H7 (cell line): ENCODE measurements around the gene GIPC2. TPM values are rescaled to one million over a fixed set of nuclear protein-coding genes. Genes with fewer than 3 reads are reported as not detected.

Experiments
- DNase-seq: peaks from one replicate; pipeline ENCODE4 v3.0.0; 2012
- H3K27me3 ChIP-seq: 2 replicates; pipeline ENCODE4 v1.6.0; 2011; ENCODE audit warnings: mild to moderate bottlenecking, low read length; ENCODE audit not compliant: control insufficient read depth, insufficient read depth
- H3K36me3 ChIP-seq: replicated peaks from 2 replicates; pipeline ENCODE4 v1.5.1; 2011; ENCODE audit warnings: low read length; ENCODE audit not compliant: control insufficient read depth, insufficient read depth
- H3K4me3 ChIP-seq: 2 replicates; pipeline ENCODE4 v1.5.1; 2011; ENCODE audit warnings: low read depth, mild to moderate bottlenecking, control low read depth, low read length, moderate library complexity; ENCODE audit not compliant: insufficient read depth
- total RNA-seq: library from RNA; depleted of rRNA; stranded (reverse); fragments of >200 nt; shearing (Covaris generic); gene quantifications from 2 replicates; pipeline ENCODE4 v1.2.3, GENCODE V29; 2014; rRNA removed

The GIPC2 gene
- total RNA-seq, 1 experiment from 2014 or later, result 0.07 TPM

DNA sequence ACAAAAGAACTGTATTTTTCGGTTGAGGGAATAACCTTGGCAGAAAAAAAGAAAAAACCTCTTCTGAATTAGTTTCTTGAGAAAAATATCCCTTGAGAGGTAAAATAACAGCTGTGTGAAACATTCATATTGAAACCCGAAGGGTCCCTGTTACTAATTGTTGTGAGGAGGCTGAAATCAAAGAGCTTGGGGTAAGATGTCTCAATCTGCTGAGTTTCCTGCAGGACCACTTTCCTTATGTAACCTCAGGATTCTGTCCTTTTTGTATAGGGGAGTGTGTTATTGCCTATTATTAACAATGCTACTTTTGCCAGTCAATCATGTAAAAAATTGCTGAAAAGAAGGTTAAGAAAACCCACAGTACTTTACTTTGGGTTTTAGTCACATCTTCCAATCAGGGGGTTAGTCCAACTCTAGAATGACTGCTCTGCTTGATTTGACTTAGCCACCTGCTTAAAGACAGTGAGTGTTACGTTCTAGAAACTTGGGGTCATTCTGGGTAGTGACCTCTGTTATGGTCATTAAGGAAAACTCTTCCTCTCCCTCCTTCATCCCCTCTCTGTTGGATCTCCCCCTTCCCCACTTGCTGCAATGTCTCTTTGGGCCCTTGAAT lies 138.8 kb downstream of the GIPC2 start:
- no peaks in the 10 kb centered on the region for H3K36me3 ChIP-seq
- no peak overlapping the region for H3K4me3 ChIP-seq
- DNase-seq, result no peak
- no peaks in the 10 kb centered on the region; the same call in 1 of the 2 replicates for H3K27me3 ChIP-seq

Other genes with a start within 250 kb of the GIPC2 start
- gene NEXN, start 157.3 kb upstream of the GIPC2 start, total RNA-seq, result 0.90 and 1.3 TPM in 2 replicates
- gene FUBP1, start 66.9 kb upstream of the GIPC2 start, total RNA-seq, result 165 and 230 TPM in 2 replicates
- 15.1 and 16.6 TPM in 2 replicates for gene DNAJB4, start 41.0 kb upstream of the GIPC2 start, total RNA-seq